VCaP (cell line): Measurements from ENCODE around the gene TMED5.
A peak's percentile ranks its signal among the peaks of the same experiment; 100 is the strongest.

Experiments used
- H3K27ac ChIP-seq: fragments of 450-650 bp; 2 replicates; pipeline ENCODE4 v1.5.1; 2017
- CTCF ChIP-seq: fragments of 450-650 bp; conservative IDR thresholded peaks from 2 replicates; pipeline ENCODE4 v1.5.1; 2017; ENCODE audit warnings: mild to moderate bottlenecking, moderate library complexity

Gene TMED5

GRCh38 chr1:93136445-93136844 is 43.8 kb downstream of the TMED5 start:
- H3K27ac ChIP-seq, result peak overlapping the region; percentile 29; the same call in 1 of the 2 replicates
- TF ChIP-seq CTCF, result no peak

- H3K27ac ChIP-seq, result no peak overlapping the region
These were observed 47.6 kb downstream of the TMED5 start for GRCh38 chr1:93132638-93133037.

GRCh38 chr1:93129507-93130099 is 50.6 kb downstream of the TMED5 start:
- no peak overlapping the region for H3K27ac ChIP-seq
- no peak for TF ChIP-seq CTCF

More at GRCh38 chr1:93132638-93133037, 47.6 kb downstream of the TMED5 start:
- TF ChIP-seq CTCF, result no peak

GRCh38 chr1:93124556-93125355 is 55.5 kb downstream of the TMED5 start:
- H3K27ac ChIP-seq, result no peak overlapping the region
- no peak for TF ChIP-seq CTCF

GRCh38 chr1:93123201-93123783 is 56.9 kb downstream of the TMED5 start:
- no peak overlapping the region for H3K27ac ChIP-seq
- TF ChIP-seq CTCF, result no peak

GRCh38 chr1:93120614-93121013 is 59.6 kb downstream of the TMED5 start:
- no peak for TF ChIP-seq CTCF
- H3K27ac ChIP-seq, result no peak overlapping the region

- H3K27ac ChIP-seq, result no peak overlapping the region
These were observed 65.8 kb downstream of the TMED5 start for GRCh38 chr1:93114391-93114790.

More at GRCh38 chr1:93114391-93114790, 65.8 kb downstream of the TMED5 start:
- TF ChIP-seq CTCF, result no peak
